DOHH2 (cell line): Measurements from ENCODE around the gene CAPN1.

Source experiments
- EZH2phosphoT487 ChIP-seq: fragments of 200-600 bp; sonication (generic); IDR thresholded peaks from 2 replicates; pipeline ENCODE4 v1.6.1; 2017; ENCODE audit warnings: borderline replicate concordance, mild to moderate bottlenecking, antibody characterized with exemption, low read length, moderate library complexity, mixed read lengths
- TF ChIP-seq, protein P1 (sequence below): fragments of 200-600 bp; sonication (generic); IDR thresholded peaks from one replicate; pipeline ENCODE4 v1.5.1; 2014; ENCODE audit warnings: antibody characterized with exemption, mild to moderate bottlenecking, low read depth, low read length; ENCODE audit not compliant: poor library complexity, severe bottlenecking

- TF ChIP-seq, protein P1, sequence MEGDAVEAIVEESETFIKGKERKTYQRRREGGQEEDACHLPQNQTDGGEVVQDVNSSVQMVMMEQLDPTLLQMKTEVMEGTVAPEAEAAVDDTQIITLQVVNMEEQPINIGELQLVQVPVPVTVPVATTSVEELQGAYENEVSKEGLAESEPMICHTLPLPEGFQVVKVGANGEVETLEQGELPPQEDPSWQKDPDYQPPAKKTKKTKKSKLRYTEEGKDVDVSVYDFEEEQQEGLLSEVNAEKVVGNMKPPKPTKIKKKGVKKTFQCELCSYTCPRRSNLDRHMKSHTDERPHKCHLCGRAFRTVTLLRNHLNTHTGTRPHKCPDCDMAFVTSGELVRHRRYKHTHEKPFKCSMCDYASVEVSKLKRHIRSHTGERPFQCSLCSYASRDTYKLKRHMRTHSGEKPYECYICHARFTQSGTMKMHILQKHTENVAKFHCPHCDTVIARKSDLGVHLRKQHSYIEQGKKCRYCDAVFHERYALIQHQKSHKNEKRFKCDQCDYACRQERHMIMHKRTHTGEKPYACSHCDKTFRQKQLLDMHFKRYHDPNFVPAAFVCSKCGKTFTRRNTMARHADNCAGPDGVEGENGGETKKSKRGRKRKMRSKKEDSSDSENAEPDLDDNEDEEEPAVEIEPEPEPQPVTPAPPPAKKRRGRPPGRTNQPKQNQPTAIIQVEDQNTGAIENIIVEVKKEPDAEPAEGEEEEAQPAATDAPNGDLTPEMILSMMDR = no peak
- no peak for TF ChIP-seq EZH2phosphoT487
Observed at GRCh38 chr11:65223011-65223410, 41.3 kb downstream of the CAPN1 start.
